ENCODE data around the gene WBP11. TPM values are rescaled to one million over a fixed set of nuclear protein-coding genes. Genes with fewer than 3 reads are reported as not detected.

Gene WBP11
- total and polyA plus RNA-seq, 2 of the 13 experiments (the other 11 are each of a cell fraction or from before 2014, with no cell fraction given), result 7.6 to 31.0 TPM

- TF ChIP-seq PITX1 (CRISPR knock-in tag; IDR thresholded peaks at IDR 0.05) (no peak; the same call in 1 of the 2 replicates), TAF1 (CRISPR knock-in tag; IDR thresholded peaks at IDR 0.05) (peak; percentile 72; the same call in 1 of the 2 replicates), ZNF569 (CRISPR knock-in tag; IDR thresholded peaks at IDR 0.05; ENCODE audit: borderline replicate concordance) (no peak), SP140L (CRISPR knock-in tag; IDR thresholded peaks at IDR 0.05; ENCODE audit: borderline replicate concordance) (no peak), KDM6A (CRISPR knock-in tag; IDR thresholded peaks at IDR 0.05; ENCODE audit: low read depth) (no peak), FUBP1 (CRISPR knock-in tag; IDR thresholded peaks at IDR 0.05; ENCODE audit: borderline replicate concordance) (no peak), ZNF710 (CRISPR knock-in tag; IDR thresholded peaks at IDR 0.05; ENCODE audit: borderline replicate concordance) (no peak), FOXP1 (IDR thresholded peaks at IDR 0.05) (no peak), FOXP1 (CRISPR knock-in tag; IDR thresholded peaks at IDR 0.05) (no peak), ZNF83 (CRISPR knock-in tag; IDR thresholded peaks at IDR 0.05; ENCODE audit: borderline replicate concordance) (no peak), PCBP1 (IDR thresholded peaks at IDR 0.05; ENCODE audit: borderline replicate concordance, low read depth, low read length) (no peak), FOXO4 (CRISPR knock-in tag; conservative IDR thresholded peaks at IDR 0.05) (no peak), PLRG1 (conservative IDR thresholded peaks at IDR 0.05) (no peak), RAD51 (IDR thresholded peaks at IDR 0.05; ENCODE audit: borderline replicate concordance) (no peak), NFIB (CRISPR knock-in tag; IDR thresholded peaks at IDR 0.05; ENCODE audit: borderline replicate concordance) (no peak), ZKSCAN1 (IDR thresholded peaks at IDR 0.05; ENCODE audit: low read length) (no peak), SYNCRIP (IDR thresholded peaks at IDR 0.05; ENCODE audit: insufficient read depth, low read depth, low read length) (no peak), THYN1 (CRISPR knock-in tag; IDR thresholded peaks at IDR 0.05; ENCODE audit: borderline replicate concordance, low read depth) (no peak), MEIS1 (CRISPR knock-in tag; IDR thresholded peaks at IDR 0.05; ENCODE audit: borderline replicate concordance) (no peak), HNRNPH1 (optimal IDR thresholded peaks at IDR 0.05; ENCODE audit: low read depth, low read length) (no peak), ZNF614 (CRISPR knock-in tag; IDR thresholded peaks at IDR 0.05; ENCODE audit: borderline replicate concordance) (no peak; the same call in 1 of the 2 replicates), ZFP62 (CRISPR knock-in tag; IDR thresholded peaks at IDR 0.05) (no peak), ATF7 (IDR thresholded peaks at IDR 0.05) (no peak), ATF7 (CRISPR knock-in tag; IDR thresholded peaks at IDR 0.05) (no peak), ZFYVE20 (CRISPR knock-in tag; IDR thresholded peaks at IDR 0.05; ENCODE audit: borderline replicate concordance, low read depth) (no peak), ZNF296 (CRISPR knock-in tag; conservative IDR thresholded peaks at IDR 0.05) (no peak), ZFP82 (CRISPR knock-in tag; IDR thresholded peaks at IDR 0.05; ENCODE audit: borderline replicate concordance) (no peak)
These were observed at the start of gene WBP11, which contains the start of gene C12orf60 (continued) for GRCh38 chr12:14803011-14803829.
